T-cell (primary cell): ENCODE measurements around the gene CFDP1. TPM values are rescaled to one million over a fixed set of nuclear protein-coding genes. Genes with fewer than 3 reads are reported as not detected.
"Not testable (repeated sequence)": the region's sequence is repeated elsewhere in the genome, so short reads cannot be mapped to it uniquely, and the experiment has no call there.

ENCODE experiments used
- ATAC-seq, 4 experiments: fragments of 200-7000 bp in 3 of 4; fragments of 150-1000 bp in 1 of 4; cut with Tn5 transposase; replicated peaks in 1 of 4; 1 replicate in 3 of 4; 2 replicates in 1 of 4; pipeline ENCODE4 v1.10.0; 2021; ENCODE audit warnings: moderate library complexity in 3 of 4, mild to moderate bottlenecking in 2 of 4, moderate number of reproducible peaks in 1 of 4
- CTCF ChIA-PET, 2 donors: fragments of 300-600 bp; sonication (Branson Sonifier 250); formaldehyde crosslinking; loops; one replicate each; lab custom pipeline; 2022; ENCODE audit warnings: antibody characterized with exemption in 2 of 2; lab: Charles Lee
- POLR2A ChIA-PET, 2 donors: fragments of 300-600 bp; sonication (Branson Sonifier 250); formaldehyde crosslinking; loops; one replicate each; lab custom pipeline; 2022; ENCODE audit warnings: antibody characterized with exemption in 2 of 2; lab: Charles Lee
- DNase-seq, 35 experiments: peaks; one replicate each; pipeline versions ENCODE4 v3.0.0 to v3.0.0-alpha.2; 2013 to 2023
- H3K27ac ChIP-seq: one replicate; pipeline ENCODE4 v1.5.1; 2013; ENCODE audit warnings: low read length
- H3K27me3 ChIP-seq, 2 experiments: replicated peaks in 1 of 2; 1 replicate in 1 of 2; 2 replicates in 1 of 2; pipeline versions ENCODE4 v1.6.1 to v1.7.0; 2013; ENCODE audit warnings: low read length in 1 of 2, mixed read lengths in 1 of 2; ENCODE audit not compliant: control insufficient read depth in 2 of 2, insufficient read depth in 2 of 2; ENCODE audit errors: extremely low read depth in 1 of 2
- H3K36me3 ChIP-seq, 2 donors: 1 replicate in 1 of 2; 2 replicates in 1 of 2; pipeline versions ENCODE4 v1.6.1 to v1.7.0; 2013; ENCODE audit warnings: low read length in 1 of 2; ENCODE audit not compliant: control insufficient read depth in 2 of 2, insufficient read depth in 1 of 2; ENCODE audit errors: extremely low read depth in 1 of 2
- H3K4me1 ChIP-seq, 2 experiments: 1 replicate in 1 of 2; 2 replicates in 1 of 2; pipeline versions ENCODE4 v1.6.1 to v1.7.0; 2013; ENCODE audit warnings: low read length in 2 of 2, mixed read lengths in 1 of 2; ENCODE audit not compliant: insufficient read depth in 2 of 2, control insufficient read depth in 1 of 2; ENCODE audit errors: extremely low read depth in 1 of 2
- H3K4me3 ChIP-seq, 2 donors: 1 replicate in 1 of 2; 2 replicates in 1 of 2; pipeline versions ENCODE4 v1.5.1 to v1.7.0; 2013; ENCODE audit warnings: mild to moderate bottlenecking in 2 of 2, low read length in 1 of 2, moderate library complexity in 1 of 2; ENCODE audit not compliant: control insufficient read depth in 1 of 2; ENCODE audit errors: extremely low read depth in 1 of 2
- H3K9me3 ChIP-seq: 2 replicates; pipeline ENCODE4 v1.7.0; 2013
- H3K27ac Mint-ChIP-seq, 2 donors: one replicate each; pipeline ENCODE4 v1.8.0; 2020 to 2021; ENCODE audit warnings: mild to moderate bottlenecking in 2 of 2, mixed read lengths in 2 of 2
- H3K27me3 Mint-ChIP-seq, 2 donors: one replicate each; pipeline ENCODE4 v1.8.0; 2021 to 2022; ENCODE audit warnings: mixed read lengths in 2 of 2
- H3K36me3 Mint-ChIP-seq: one replicate; pipeline ENCODE4 v1.8.0; 2021; ENCODE audit warnings: mixed read lengths
- H3K4me1 Mint-ChIP-seq, 3 donors: one replicate each; pipeline ENCODE4 v1.8.0; 2020 to 2022; ENCODE audit warnings: mixed read lengths in 3 of 3, mild to moderate bottlenecking in 1 of 3
- H3K4me3 Mint-ChIP-seq, 3 donors: one replicate each; pipeline ENCODE4 v1.8.0; 2020 to 2022; ENCODE audit warnings: mild to moderate bottlenecking in 3 of 3, mixed read lengths in 3 of 3, moderate library complexity in 3 of 3
- H3K9me3 Mint-ChIP-seq, 3 donors: one replicate each; pipeline ENCODE4 v1.8.0; 2020 to 2022; ENCODE audit warnings: mixed read lengths in 3 of 3
- WGBS: methylation state at CpG from one replicate; pipeline ENCODE4 v1.1.5; 2013; ENCODE audit warnings: missing lambda C conversion rate; ENCODE audit not compliant: insufficient coverage; 5-methylcytosine and 5-hydroxymethylcytosine counted together
- total RNA-seq, 35 experiments: library from RNA in 6 of 35; stranded (reverse) in 6 of 35; fragments of 120-200 nt in 1 of 35; gene quantifications; one replicate each; pipeline versions ENCODE4 v1.2.1 to v1.2.4 and lab custom pipeline; 2013 to 2026

The CFDP1 gene
- total RNA-seq, 5 donors from 2014 or later (not counting 1 experiment from before 2014, with no cell fraction given): 30.8 to 36.5 (median 34.2) TPM

DNA sequence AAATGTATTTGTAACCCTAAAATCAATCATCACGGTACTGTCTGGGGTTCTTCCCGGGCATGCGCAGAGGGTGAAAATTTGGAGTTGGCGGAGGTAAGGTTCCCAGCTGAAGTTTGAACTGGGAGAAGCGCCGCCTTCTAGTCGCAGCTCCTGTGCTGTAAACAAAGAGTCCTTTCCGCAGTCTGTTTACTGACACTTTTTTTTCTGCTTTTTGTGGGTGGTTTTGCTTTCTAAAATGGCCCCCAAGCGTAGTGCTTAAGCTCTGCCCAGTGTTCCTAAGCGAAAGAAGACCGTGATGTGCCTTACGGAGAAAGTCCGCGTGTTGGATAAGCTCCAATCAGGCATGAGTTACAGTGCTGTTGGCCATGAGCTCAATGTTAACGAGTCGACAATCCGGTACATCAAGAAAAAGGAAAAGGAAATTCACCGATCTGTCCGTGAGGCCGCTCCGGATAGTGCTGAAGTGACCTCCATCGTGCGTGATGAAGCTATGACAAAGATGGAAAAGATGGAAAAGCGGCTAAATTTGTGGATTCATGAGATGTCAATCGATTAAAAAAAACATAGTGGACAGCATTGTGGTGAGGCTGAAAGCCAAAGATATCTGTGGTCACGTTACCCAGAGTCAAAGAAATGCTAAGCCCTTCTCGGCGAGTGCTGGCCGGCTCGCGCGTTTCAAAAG lies 570 bp upstream of the CFDP1 start:
- peak overlapping the region; percentile 91 to 93 for H3K27ac Mint-ChIP-seq
- Histone ChIP-seq H3K9me3 (no peaks in the 10 kb centered on the region), H3K27ac (peak overlapping the region; percentile 97), H3K4me3 (peak overlapping the region; percentile 98 to 100), H3K27me3 (no peaks in the 10 kb centered on the region), H3K36me3 (no peaks in the 10 kb centered on the region), H3K4me1 (peaks cover 10 to 24% of the 10 kb centered on the region in 2 experiments)
- peaks cover 2% of the 10 kb centered on the region for H3K36me3 Mint-ChIP-seq
- H3K9me3 Mint-ChIP-seq: peaks cover 0 to 3% (median 0%) of the 10 kb centered on the region in 3 donors
- peak; percentile 71 to 80 (median 74) for ATAC-seq
- peaks cover 41 to 43% (median 42%) of the 10 kb centered on the region in 3 donors for H3K4me1 Mint-ChIP-seq
- ChIA-PET CTCF (interaction anchor here (0.7 to 2.1 kb wide), 19 partner anchors 9 to 236 kb away, joined by 3 to 30 read pairs (median 4); partner anchors contain the start of genes TMEM170A (in 2 of the 2), ADAT1 (in 1 of the 2), KARS1 (in 1 of the 2) and TERF2IP (in 1 of the 2)), POLR2A (interaction anchor here (0.5 to 1.7 kb wide), 12 partner anchors 8 to 652 kb away, joined by 3 to 14 read pairs (median 4); partner anchors contain the start of genes ADAT1 (in 1 of the 2), KARS1 (in 1 of the 2), TERF2IP (in 1 of the 2) and TMEM170A (in 1 of the 2))
- peak in 24 of 35 experiments; percentile 60 to 90 (median 70) for DNase-seq
- WGBS: 8% methylated on average over 28 of the region's 32 CpGs
- peak overlapping the region; percentile 91 to 96 (median 95) for H3K4me3 Mint-ChIP-seq
- H3K27me3 Mint-ChIP-seq: no peaks in the 10 kb centered on the region

DNA sequence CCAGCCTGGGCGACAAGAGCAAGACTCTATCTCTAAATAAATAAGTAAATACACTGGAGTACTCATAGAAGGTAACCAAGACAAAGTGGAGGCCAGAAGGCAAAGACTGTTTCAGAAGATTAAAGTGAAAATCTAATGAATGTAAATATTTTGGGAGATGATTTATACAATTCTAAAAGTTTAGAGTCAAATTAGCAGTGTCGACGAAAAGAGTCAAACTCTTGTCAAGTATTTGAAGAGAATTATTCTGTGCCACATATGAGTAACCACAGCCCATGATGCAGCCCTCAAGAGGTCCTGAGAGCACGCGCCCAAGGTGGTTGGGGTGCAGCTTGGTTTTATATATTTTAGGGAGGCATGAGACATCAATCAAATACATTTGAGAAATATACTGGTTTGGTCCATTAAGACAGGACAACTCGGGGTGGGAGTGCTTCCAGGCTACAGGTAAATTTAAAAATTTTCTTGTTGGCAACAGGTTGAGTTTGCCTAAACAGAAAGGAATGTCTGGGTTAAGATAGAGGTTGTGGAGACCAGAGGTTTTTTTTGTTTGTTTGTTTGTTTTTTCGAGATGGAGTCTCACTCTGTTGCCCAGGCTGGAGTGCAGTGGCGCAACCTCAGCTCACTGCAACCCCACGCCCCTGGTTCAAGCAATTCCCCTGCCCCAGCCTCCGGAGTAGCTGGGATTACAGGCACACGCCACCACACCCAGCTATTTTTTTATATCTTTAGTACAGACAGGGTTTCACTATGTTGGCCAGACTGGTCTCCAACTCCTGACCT lies 3.5 kb downstream of the CFDP1 start:
- POLR2A ChIA-PET: no interaction called here
- H3K4me1 Mint-ChIP-seq: peaks cover 52 to 60% (median 60%) of the 10 kb centered on the region in 3 donors
- Histone ChIP-seq H3K4me3 (no peak overlapping the region), H3K27ac (no peak overlapping the region), H3K36me3 (peaks cover 0 to 2% of the 10 kb centered on the region in 2 donors), H3K4me1 (peaks cover 10 to 24% of the 10 kb centered on the region in 2 experiments), H3K27me3 (no peaks in the 10 kb centered on the region), H3K9me3 (no peaks in the 10 kb centered on the region)
- H3K36me3 Mint-ChIP-seq: peaks cover 9% of the 10 kb centered on the region
- no peak overlapping the region for H3K4me3 Mint-ChIP-seq
- CTCF ChIA-PET: interaction anchor here in 1 of 2 donors (0.6 to 0.7 kb wide), 2 partner anchors 43 to 102 kb away, joined by 3 read pairs; no protein-coding TSS in a partner anchor
- H3K27me3 Mint-ChIP-seq: no peaks in the 10 kb centered on the region
- no peak for DNase-seq
- 100% methylated on average over 4 of the region's 11 CpGs for WGBS
- no peak overlapping the region for H3K27ac Mint-ChIP-seq
- no peak for ATAC-seq
- no peaks in the 10 kb centered on the region for H3K9me3 Mint-ChIP-seq

DNA sequence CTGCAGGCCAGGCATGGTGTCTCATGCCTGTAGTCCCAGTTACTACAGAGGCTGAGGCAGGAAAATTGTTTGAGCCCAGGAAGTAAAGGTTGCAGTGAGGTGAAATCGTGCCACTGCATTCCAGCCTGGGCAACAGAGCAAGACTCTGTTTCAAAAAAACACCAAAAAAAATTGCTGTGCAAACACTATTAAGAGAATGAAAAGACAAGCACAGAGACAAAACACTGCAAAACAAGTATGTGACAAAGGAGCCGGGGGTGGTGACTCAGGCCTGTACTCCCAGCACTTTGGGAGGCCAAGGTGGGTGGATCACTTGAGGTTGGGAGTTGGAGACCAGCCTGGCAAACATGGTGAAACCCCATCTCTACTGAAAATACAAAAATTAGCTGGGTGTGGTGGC lies 6.8 kb downstream of the CFDP1 start:
- H3K27ac ChIP-seq, H3K27me3 ChIP-seq, H3K27me3 Mint-ChIP-seq, H3K9me3 ChIP-seq, H3K4me3 Mint-ChIP-seq, H3K4me1 ChIP-seq, H3K27ac Mint-ChIP-seq, POLR2A ChIA-PET, ATAC-seq, DNase-seq, H3K4me3 ChIP-seq, CTCF ChIA-PET, H3K36me3 ChIP-seq, H3K9me3 Mint-ChIP-seq, H3K36me3 Mint-ChIP-seq: not testable (repeated sequence)
- no CpG with 5 or more reads among the region's 2 CpGs for WGBS
- H3K4me1 Mint-ChIP-seq: peaks cover 43 to 50% (median 48%) of the 10 kb centered on the region in 3 donors

DNA sequence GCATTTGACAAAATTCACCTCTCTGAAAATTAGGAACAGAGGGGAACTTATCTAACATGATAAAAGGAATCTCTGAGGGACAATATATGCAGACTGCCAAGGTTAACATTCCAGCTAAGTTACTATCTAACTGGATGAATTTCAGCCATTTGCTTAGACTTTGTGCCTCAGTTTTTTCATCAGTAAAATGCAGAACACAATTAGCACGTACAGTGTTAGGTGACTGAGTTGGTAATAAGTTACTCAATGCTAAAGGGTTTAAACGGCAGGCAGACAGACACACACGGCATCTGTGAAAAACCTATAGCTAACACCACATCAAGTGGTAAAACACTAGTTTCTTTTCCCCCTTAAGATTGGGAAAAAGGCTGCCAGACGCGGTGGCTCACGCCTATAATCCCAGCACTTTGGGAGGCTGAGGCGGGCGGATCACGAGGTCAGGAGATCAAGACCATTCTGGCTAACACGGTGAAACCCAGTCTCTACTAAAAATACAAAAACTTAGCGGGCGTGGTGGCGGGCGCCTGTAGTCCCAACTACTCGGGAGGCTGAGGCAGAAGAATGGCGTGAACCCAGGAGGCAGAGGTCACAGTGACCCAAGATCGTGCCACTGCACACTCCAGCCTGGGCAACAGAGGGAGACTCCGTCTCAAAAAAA lies 9.1 kb downstream of the CFDP1 start:
- H3K27ac Mint-ChIP-seq, H3K27me3 ChIP-seq, DNase-seq, H3K9me3 Mint-ChIP-seq, H3K9me3 ChIP-seq, ATAC-seq, H3K36me3 Mint-ChIP-seq, CTCF ChIA-PET, POLR2A ChIA-PET, H3K36me3 ChIP-seq, H3K4me3 Mint-ChIP-seq, H3K27me3 Mint-ChIP-seq, H3K4me3 ChIP-seq, H3K4me1 ChIP-seq, H3K27ac ChIP-seq: not testable (repeated sequence)
- H3K4me1 Mint-ChIP-seq: peaks cover 45% of the 10 kb centered on the region in 3 donors
- 100% methylated on average over 2 of the region's 18 CpGs for WGBS

DNA sequence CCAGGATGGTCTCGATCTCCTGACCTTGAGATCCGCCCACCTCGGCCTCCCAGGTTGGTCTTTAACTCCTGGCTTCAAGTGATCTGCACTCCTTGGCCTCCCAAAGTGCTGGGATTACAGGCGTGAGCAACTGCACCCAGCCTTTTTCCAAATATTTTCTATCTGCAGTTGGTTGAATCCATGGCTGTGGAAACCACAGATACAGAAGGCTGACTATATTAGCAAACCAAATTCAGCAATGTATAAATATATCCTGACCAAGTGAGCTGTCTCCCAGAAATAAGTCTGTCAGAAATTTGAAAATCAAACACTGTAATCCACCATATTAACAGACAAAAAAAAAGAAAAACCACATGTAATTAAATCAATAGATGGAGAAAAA lies 9.6 kb downstream of the CFDP1 start:
- ATAC-seq (no peak), DNase-seq (no peak)
- no peak overlapping the region for H3K27ac ChIP-seq
- H3K4me1 Mint-ChIP-seq: peaks cover 40 to 42% (median 41%) of the 10 kb centered on the region in 3 donors
- 95% methylated on average over 4 of the region's 4 CpGs for WGBS
- H3K36me3 ChIP-seq: peaks cover 0 to 1% of the 10 kb centered on the region in 2 donors
- no peaks in the 10 kb centered on the region for H3K27me3 ChIP-seq
- peaks cover 6% of the 10 kb centered on the region for H3K36me3 Mint-ChIP-seq
- no peaks in the 10 kb centered on the region for H3K9me3 Mint-ChIP-seq
- H3K27me3 Mint-ChIP-seq: no peaks in the 10 kb centered on the region
- no peak overlapping the region for H3K4me3 ChIP-seq
- ChIA-PET POLR2A (no interaction called here), CTCF (interaction anchor here in 1 of 2 donors (0.7 kb wide), 1 partner anchor 434 kb away, joined by 5 read pairs; no protein-coding TSS in a partner anchor)
- H3K4me1 ChIP-seq: peaks cover 4% of the 10 kb centered on the region in 2 experiments
- H3K9me3 ChIP-seq: no peaks in the 10 kb centered on the region
- H3K27ac Mint-ChIP-seq: no peak overlapping the region
- H3K4me3 Mint-ChIP-seq: no peak overlapping the region

DNA sequence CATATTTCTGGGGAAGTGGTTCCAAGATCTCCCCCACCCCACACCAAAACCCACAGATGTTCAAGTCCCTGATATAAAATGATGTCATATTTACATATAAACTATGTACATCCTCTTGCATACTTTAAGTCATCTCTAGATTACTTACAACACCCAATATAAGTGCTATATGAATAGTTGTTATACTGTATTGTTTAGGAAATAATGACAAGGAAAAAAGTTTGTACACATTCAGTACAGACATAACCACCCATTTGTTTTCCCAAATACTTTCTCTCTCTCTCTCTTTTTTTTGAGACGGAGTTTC lies 11.5 kb downstream of the CFDP1 start:
- DNase-seq (no peak), ATAC-seq (no peak)
- Histone ChIP-seq H3K27ac (no peak overlapping the region), H3K4me1 (peaks cover 4% of the 10 kb centered on the region in 2 experiments), H3K9me3 (no peaks in the 10 kb centered on the region), H3K4me3 (no peak overlapping the region), H3K27me3 (no peaks in the 10 kb centered on the region), H3K36me3 (no peaks in the 10 kb centered on the region)
- Mint-ChIP-seq H3K36me3 (peaks cover 7% of the 10 kb centered on the region), H3K4me1 (peaks cover 40 to 46% (median 42%) of the 10 kb centered on the region in 3 donors), H3K27me3 (no peaks in the 10 kb centered on the region), H3K9me3 (no peaks in the 10 kb centered on the region), H3K27ac (peak overlapping the region; percentile 13 to 67), H3K4me3 (peak overlapping the region in 1 of 3 donors; percentile 50)
- WGBS: no CpG with 5 or more reads among the region's 1 CpG
- ChIA-PET POLR2A (no interaction called here), CTCF (no interaction called here)
